IMR-90 (cell line): ENCODE measurements around the gene DOCK9. TPM values are rescaled to one million over a fixed set of nuclear protein-coding genes. Genes with fewer than 3 reads are reported as not detected.

ENCODE experiments used
- ATAC-seq: fragments of 200-7000 bp; cut with Tn5 transposase; 2 replicates; pipeline ENCODE4 v1.9.1; 2020; ENCODE audit warnings: low read depth, mild to moderate bottlenecking, moderate library complexity
- BruUV-seq: library from RNA; stranded (reverse); fragments of 400-500 nt; replicated peaks from 2 replicates; lab custom pipeline; 2021; lab: Mats Ljungman, UMichigan
- CTCF ChIA-PET: fragments of 300-600 bp; formaldehyde crosslinking; extraction: SDS; loops from one replicate; lab custom pipeline; 2021; ENCODE audit warnings: antibody characterized with exemption; lab: Yijun Ruan, JAX
- POLR2A ChIA-PET: fragments of 300-600 bp; sonication (Branson Sonifier 250); formaldehyde crosslinking; loops from one replicate; lab custom pipeline; 2022; ENCODE audit warnings: antibody characterized with exemption; ENCODE audit not compliant: unreplicated experiment; lab: Charles Lee
- DNase-seq: peaks from one replicate; pipeline ENCODE4 v3.0.0; 2013
- H2AFZ ChIP-seq: replicated peaks from 2 replicates; pipeline ENCODE3; 2013; ENCODE audit warnings: low read length, mild to moderate bottlenecking; ENCODE audit not compliant: poor library complexity
- H2AK5ac ChIP-seq: 2 replicates; pipeline ENCODE4 v1.6.1; 2013; ENCODE audit warnings: low read depth, low read length, inconsistent platforms
- H2AK9ac ChIP-seq: replicated peaks from 2 replicates; pipeline ENCODE3; 2013; ENCODE audit warnings: mild to moderate bottlenecking, low read depth, low read length, moderate library complexity; ENCODE audit not compliant: poor library complexity
- H2BK120ac ChIP-seq: 2 replicates; pipeline ENCODE4 v1.6.1; 2013; ENCODE audit warnings: low read depth, low read length, inconsistent platforms
- H2BK15ac ChIP-seq: 3 replicates; pipeline ENCODE4 v1.6.1; 2013; ENCODE audit warnings: low read depth, low read length, inconsistent platforms
- H2BK20ac ChIP-seq: 2 replicates; pipeline ENCODE4 v1.6.1; 2013; ENCODE audit warnings: low read depth, mild to moderate bottlenecking, inconsistent platforms, low read length, moderate library complexity
- H2BK5ac ChIP-seq: 2 replicates; pipeline ENCODE4 v1.6.1; 2013; ENCODE audit warnings: mild to moderate bottlenecking, low read depth, low read length, inconsistent platforms; ENCODE audit not compliant: poor library complexity, severe bottlenecking
- H3K14ac ChIP-seq: replicated peaks from 2 replicates; pipeline ENCODE4 v1.6.1; 2013; ENCODE audit warnings: low read depth, low read length, inconsistent platforms
- H3K18ac ChIP-seq: 2 replicates; pipeline ENCODE4 v1.6.1; 2013; ENCODE audit warnings: low read depth, low read length, control low read depth
- H3K23ac ChIP-seq: 2 replicates; pipeline ENCODE4 v1.6.1; 2013; ENCODE audit warnings: low read depth, low read length, inconsistent platforms
- H3K27ac ChIP-seq: 2 replicates; pipeline ENCODE4 v1.5.1; 2013; ENCODE audit warnings: mild to moderate bottlenecking, control low read depth, low read length; ENCODE audit not compliant: insufficient read depth
- H3K27me3 ChIP-seq: 2 replicates; pipeline ENCODE4 v1.6.1; 2013; ENCODE audit warnings: low read length; ENCODE audit not compliant: control insufficient read depth, insufficient read depth
- H3K36me3 ChIP-seq: 2 replicates; pipeline ENCODE4 v1.6.1; 2013; ENCODE audit warnings: low read length, mixed read lengths; ENCODE audit not compliant: control insufficient read depth, insufficient read depth
- H3K4ac ChIP-seq: 2 replicates; pipeline ENCODE4 v1.6.1; 2013; ENCODE audit warnings: low read depth, low read length, inconsistent platforms
- H3K4me1 ChIP-seq: 2 replicates; pipeline ENCODE4 v1.6.1; 2013; ENCODE audit warnings: low read length, mixed read lengths; ENCODE audit not compliant: control insufficient read depth, insufficient read depth
- H3K4me2 ChIP-seq: 2 replicates; pipeline ENCODE4 v1.6.1; 2013; ENCODE audit warnings: low read depth, mild to moderate bottlenecking, control low read depth, low read length, moderate library complexity
- H3K4me3 ChIP-seq: 2 replicates; pipeline ENCODE4 v1.5.1; 2013; ENCODE audit warnings: low read depth, mild to moderate bottlenecking, control low read depth, low read length, moderate library complexity; ENCODE audit not compliant: insufficient read depth
- H3K56ac ChIP-seq: 2 replicates; pipeline ENCODE4 v1.6.1; 2013; ENCODE audit warnings: low read length, inconsistent platforms; ENCODE audit not compliant: insufficient read depth; ENCODE audit errors: extremely low read depth
- H3K79me1 ChIP-seq, 2 experiments: 2 replicates each; pipeline ENCODE4 v1.6.1; 2013; ENCODE audit warnings: low read length in 2 of 2, inconsistent platforms in 1 of 2, low read depth in 1 of 2
- H3K9ac ChIP-seq: 2 replicates; pipeline ENCODE4 v1.6.1; 2013; ENCODE audit warnings: low read depth, low read length, control low read depth
- H3K9me1 ChIP-seq: 2 replicates; pipeline ENCODE4 v1.6.1; 2013; ENCODE audit warnings: low read length, inconsistent platforms; ENCODE audit not compliant: insufficient read depth
- H3K9me3 ChIP-seq: 2 replicates; pipeline ENCODE4 v1.6.1; 2013; ENCODE audit warnings: low read length; ENCODE audit not compliant: control insufficient read depth, insufficient read depth
- H4K20me1 ChIP-seq: 2 replicates; pipeline ENCODE4 v1.6.1; 2013; ENCODE audit warnings: low read length, inconsistent platforms; ENCODE audit not compliant: insufficient read depth
- H4K5ac ChIP-seq: 2 replicates; pipeline ENCODE4 v1.6.1; 2013; ENCODE audit warnings: mild to moderate bottlenecking, low read depth, low read length, control low read depth
- H4K8ac ChIP-seq, 2 experiments: 2 replicates each; pipeline ENCODE4 v1.6.1; 2013; ENCODE audit warnings: low read depth in 2 of 2, low read length in 2 of 2, control low read depth in 1 of 2, inconsistent platforms in 1 of 2
- H4K91ac ChIP-seq: 2 replicates; pipeline ENCODE4 v1.6.1; 2013; ENCODE audit warnings: low read depth, low read length, inconsistent platforms; ENCODE audit not compliant: insufficient read depth
- BHLHE40 ChIP-seq: fragments of 150-350 bp; IDR thresholded peaks from 2 replicates; pipeline ENCODE4 v1.6.1; 2016; ENCODE audit warnings: mild to moderate bottlenecking, low read depth, low read length
- ELK1 ChIP-seq: fragments of 150-350 bp; IDR thresholded peaks from 2 replicates; pipeline ENCODE4 v1.6.1; 2016; ENCODE audit warnings: low read depth, mild to moderate bottlenecking, low read length, moderate library complexity, borderline replicate concordance
- FOS ChIP-seq: fragments of 150-350 bp; IDR thresholded peaks from 2 replicates; pipeline ENCODE4 v1.6.1; 2016; ENCODE audit warnings: low read depth, low read length
- RAD21 ChIP-seq: IDR thresholded peaks from 2 replicates; pipeline ENCODE4 v1.6.1; 2012; ENCODE audit warnings: low read length, improper control_type of control experiment
- RFX5 ChIP-seq: IDR thresholded peaks from 2 replicates; pipeline ENCODE4 v1.8.0; 2012; ENCODE audit warnings: low read depth, mild to moderate bottlenecking, low read length, moderate library complexity
- SMC3 ChIP-seq: fragments of 150-350 bp; IDR thresholded peaks from 2 replicates; pipeline ENCODE4 v1.6.1; 2016; ENCODE audit warnings: low read depth, mild to moderate bottlenecking, antibody characterized with exemption, low read length, moderate library complexity
- WGBS, 2 experiments: methylation state at CpG; one replicate each; pipeline versions ENCODE4 v1.1.5 to v1.1.7; 2013; ENCODE audit warnings: missing lambda C conversion rate in 2 of 2; ENCODE audit not compliant: insufficient read length in 1 of 2; ENCODE audit errors: extremely low coverage in 2 of 2; 5-methylcytosine and 5-hydroxymethylcytosine counted together
- dilution Hi-C: fragments of 300-500 bp; cut with HindIII; formaldehyde crosslinking; loops from one replicate; pipeline ENCODE4 v1.14.3; 2018; ENCODE audit warnings: low sequenced_read_pairs; ENCODE audit not compliant: unreplicated experiment
- in situ Hi-C: fragments of 300-500 bp; cut with MboI; formaldehyde crosslinking; loops from 3 replicates; pipeline ENCODE4 v1.14.3; 2019; ENCODE audit warnings: low sequenced_read_pairs, inconsistent platforms, mixed read lengths
- intact Hi-C: fragments of 100-400 bp; cut with micrococcal nuclease; formaldehyde crosslinking; loops from 2 replicates; pipeline ENCODE4 v1.10.0; 2022
- polyA plus RNA-seq, 3 experiments: library from polyadenylated mRNA; depleted of rRNA; stranded (reverse); fragments of >200 nt; gene quantifications; 2 replicates each; pipeline ENCODE4 v1.2.3, GENCODE V29; 2012; ENCODE audit warnings: low replicate concordance in 1 of 3
- total RNA-seq: library from RNA; depleted of rRNA; stranded (reverse); fragments of >200 nt; gene quantifications from 2 replicates; pipeline ENCODE4 v1.2.3, GENCODE V29; 2012

The DOCK9 gene
- total and polyA plus RNA-seq, 2 of the 4 experiments (the other 2 are of a cell fraction): 4.8 to 7.2 TPM

GRCh38 chr13:98877936-98878335 is 99.9 kb downstream of the DOCK9 start:
- Histone ChIP-seq H4K91ac (no peak overlapping the region), H3K9me1 (peaks cover 6% of the 10 kb centered on the region), H4K5ac (no peak overlapping the region), H3K18ac (no peak overlapping the region), H3K4me1 (no peaks in the 10 kb centered on the region), H2BK5ac (no peak overlapping the region), H3K56ac (no peak overlapping the region), H4K20me1 (no peaks in the 10 kb centered on the region), H2AFZ (no peak overlapping the region), H3K14ac (no peak overlapping the region), H2AK5ac (no peak overlapping the region), H3K4me3 (no peak overlapping the region), H2BK15ac (no peak overlapping the region), H3K27me3 (no peaks in the 10 kb centered on the region), H3K9me3 (peaks cover 3% of the 10 kb centered on the region), H2BK20ac (no peak overlapping the region), H4K8ac (no peak overlapping the region), H3K79me1 (no peaks in the 10 kb centered on the region), H3K23ac (no peak overlapping the region), H3K9ac (no peak overlapping the region), H3K27ac (no peak overlapping the region), H3K36me3 (peaks cover 2% of the 10 kb centered on the region; the same call in 1 of the 2 replicates), H2BK120ac (no peak overlapping the region), H2AK9ac (no peak overlapping the region), H3K4ac (no peak overlapping the region), H3K4me2 (no peak overlapping the region)
- WGBS, 2 experiments: no CpG with 5 or more reads among the region's 4 CpGs
- in situ Hi-C loops: no loop called here
- intact Hi-C loops: no loop called here
- DNase-seq: no peak
- no TSS peak for BruUV-seq
- ChIA-PET CTCF (no interaction called here), POLR2A (no interaction called here)
- dilution Hi-C loops: no loop called here
- no peak for ATAC-seq
- TF ChIP-seq RAD21: no peak
- no peak for TF ChIP-seq BHLHE40
- TF ChIP-seq SMC3: no peak
- no peak for TF ChIP-seq ELK1
- no peak for TF ChIP-seq FOS
- no peak for TF ChIP-seq RFX5
